ENCODE measurements around the gene GP1BA.

DNA sequence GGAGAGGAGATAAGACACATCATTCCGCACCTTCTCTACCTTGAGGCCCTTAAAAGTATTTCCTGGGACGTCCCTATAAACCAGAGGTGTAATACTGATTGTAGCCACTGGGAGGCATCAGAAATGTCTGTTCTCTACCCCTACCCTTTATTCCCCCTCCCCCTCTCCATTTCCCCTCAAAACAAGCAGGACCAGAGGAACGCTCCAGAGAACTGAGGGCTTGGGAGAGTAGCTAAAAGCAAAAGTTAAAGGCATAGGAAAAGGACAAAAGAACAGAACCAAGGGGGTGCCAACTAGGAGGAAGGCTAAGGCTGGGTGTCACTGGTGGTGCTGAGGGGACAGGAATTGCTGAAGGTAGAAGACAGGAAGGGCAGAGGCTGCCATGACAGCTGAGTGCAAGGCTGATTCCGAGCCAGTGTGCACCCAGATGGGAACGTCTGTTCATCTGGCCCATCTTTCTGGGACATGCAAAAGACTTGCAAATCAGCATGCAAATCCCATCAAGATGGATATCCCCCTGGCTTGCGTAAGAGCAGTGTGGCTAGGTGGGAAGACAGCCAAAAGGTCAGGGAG lies 48.7 kb downstream of the GP1BA start:
- TF ChIP-seq, protein P1, sequence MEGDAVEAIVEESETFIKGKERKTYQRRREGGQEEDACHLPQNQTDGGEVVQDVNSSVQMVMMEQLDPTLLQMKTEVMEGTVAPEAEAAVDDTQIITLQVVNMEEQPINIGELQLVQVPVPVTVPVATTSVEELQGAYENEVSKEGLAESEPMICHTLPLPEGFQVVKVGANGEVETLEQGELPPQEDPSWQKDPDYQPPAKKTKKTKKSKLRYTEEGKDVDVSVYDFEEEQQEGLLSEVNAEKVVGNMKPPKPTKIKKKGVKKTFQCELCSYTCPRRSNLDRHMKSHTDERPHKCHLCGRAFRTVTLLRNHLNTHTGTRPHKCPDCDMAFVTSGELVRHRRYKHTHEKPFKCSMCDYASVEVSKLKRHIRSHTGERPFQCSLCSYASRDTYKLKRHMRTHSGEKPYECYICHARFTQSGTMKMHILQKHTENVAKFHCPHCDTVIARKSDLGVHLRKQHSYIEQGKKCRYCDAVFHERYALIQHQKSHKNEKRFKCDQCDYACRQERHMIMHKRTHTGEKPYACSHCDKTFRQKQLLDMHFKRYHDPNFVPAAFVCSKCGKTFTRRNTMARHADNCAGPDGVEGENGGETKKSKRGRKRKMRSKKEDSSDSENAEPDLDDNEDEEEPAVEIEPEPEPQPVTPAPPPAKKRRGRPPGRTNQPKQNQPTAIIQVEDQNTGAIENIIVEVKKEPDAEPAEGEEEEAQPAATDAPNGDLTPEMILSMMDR (IDR thresholded peaks at IDR 0.05; ENCODE audit: extremely low read depth in 1 of 2, insufficient read depth in 1 of 2, low read depth in 1 of 2, low read length in 2 of 2), result peak; percentile 47 to 58
- TF ChIP-seq MYC (IDR thresholded peaks at IDR 0.05; ENCODE audit: low read depth, low read length), result no peak
- no peak for TF ChIP-seq POLR2A (IDR thresholded peaks at IDR 0.05; ENCODE audit: low read depth, low read length)
- TF ChIP-seq, protein P2, sequence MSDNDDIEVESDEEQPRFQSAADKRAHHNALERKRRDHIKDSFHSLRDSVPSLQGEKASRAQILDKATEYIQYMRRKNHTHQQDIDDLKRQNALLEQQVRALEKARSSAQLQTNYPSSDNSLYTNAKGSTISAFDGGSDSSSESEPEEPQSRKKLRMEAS (IDR thresholded peaks at IDR 0.05; ENCODE audit: insufficient read depth, insufficient read length), result no peak
- TF ChIP-seq EZH2 (IDR thresholded peaks at IDR 0.05; ENCODE audit: borderline replicate concordance, low read depth, low read length, severe bottlenecking), result no peak
